GM19397 (cell line): ENCODE results near the gene TIMP2.
"Not testable (repeated sequence)": the region's sequence is repeated elsewhere in the genome, so short reads cannot be mapped to it uniquely, and the experiment has no call there.

Source experiments
- ATAC-seq: cut with Tn5 transposase; IDR thresholded peaks from one replicate; pipeline ENCODE4 v1.9.1; 2021; ENCODE audit warnings: mild to moderate bottlenecking, moderate library complexity; ENCODE audit not compliant: unreplicated experiment

Gene TIMP2

GRCh38 chr17:78933959-78934568 is 8.9 kb upstream of the TIMP2 start:
- ATAC-seq = no peak

DNA sequence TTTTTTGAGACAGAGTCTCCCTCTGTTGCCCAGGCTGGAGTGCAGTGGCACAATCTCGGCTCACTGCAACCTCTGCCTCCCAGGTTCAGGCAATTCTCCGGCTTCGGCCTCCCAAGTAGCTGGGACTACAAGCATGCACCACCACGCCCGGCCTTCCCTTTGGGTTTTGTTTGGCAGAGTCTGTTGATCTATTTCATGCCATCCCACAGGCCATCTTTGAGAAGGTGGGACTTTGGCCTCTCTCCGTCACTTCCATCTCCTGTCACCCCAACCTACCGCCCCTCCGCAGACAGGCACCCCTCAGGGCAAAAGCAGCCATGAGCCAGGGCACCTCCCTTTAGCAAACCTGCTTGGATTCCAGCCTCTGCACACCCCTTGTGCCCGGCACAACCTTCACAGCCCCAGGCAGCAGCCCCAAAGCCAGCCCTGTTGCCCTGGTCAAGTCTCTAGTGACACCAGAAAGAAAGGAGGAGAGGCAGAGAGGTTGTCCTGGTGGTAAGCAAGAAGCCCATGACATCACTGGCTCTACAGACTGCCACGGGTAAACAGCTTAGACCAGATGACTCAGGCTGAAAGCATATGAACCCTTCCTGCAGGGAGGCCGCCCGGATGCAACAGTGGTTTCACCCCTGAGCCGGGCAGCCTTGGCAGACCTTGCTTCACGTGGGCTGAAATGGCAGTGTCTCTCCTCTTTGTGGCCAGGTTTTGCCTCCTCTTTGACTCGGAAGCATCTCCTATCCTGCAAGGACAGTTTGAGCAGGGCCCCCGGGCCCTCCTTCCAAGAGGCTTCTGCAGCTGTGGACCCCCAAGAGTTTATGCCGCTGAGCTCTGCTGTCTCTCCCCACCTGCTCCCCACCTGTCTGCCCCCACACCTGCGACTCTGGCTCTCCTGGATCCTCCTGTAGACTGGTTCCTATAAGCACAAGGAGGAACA is 8.1 kb upstream of the TIMP2 start:
- ATAC-seq = no peak

DNA sequence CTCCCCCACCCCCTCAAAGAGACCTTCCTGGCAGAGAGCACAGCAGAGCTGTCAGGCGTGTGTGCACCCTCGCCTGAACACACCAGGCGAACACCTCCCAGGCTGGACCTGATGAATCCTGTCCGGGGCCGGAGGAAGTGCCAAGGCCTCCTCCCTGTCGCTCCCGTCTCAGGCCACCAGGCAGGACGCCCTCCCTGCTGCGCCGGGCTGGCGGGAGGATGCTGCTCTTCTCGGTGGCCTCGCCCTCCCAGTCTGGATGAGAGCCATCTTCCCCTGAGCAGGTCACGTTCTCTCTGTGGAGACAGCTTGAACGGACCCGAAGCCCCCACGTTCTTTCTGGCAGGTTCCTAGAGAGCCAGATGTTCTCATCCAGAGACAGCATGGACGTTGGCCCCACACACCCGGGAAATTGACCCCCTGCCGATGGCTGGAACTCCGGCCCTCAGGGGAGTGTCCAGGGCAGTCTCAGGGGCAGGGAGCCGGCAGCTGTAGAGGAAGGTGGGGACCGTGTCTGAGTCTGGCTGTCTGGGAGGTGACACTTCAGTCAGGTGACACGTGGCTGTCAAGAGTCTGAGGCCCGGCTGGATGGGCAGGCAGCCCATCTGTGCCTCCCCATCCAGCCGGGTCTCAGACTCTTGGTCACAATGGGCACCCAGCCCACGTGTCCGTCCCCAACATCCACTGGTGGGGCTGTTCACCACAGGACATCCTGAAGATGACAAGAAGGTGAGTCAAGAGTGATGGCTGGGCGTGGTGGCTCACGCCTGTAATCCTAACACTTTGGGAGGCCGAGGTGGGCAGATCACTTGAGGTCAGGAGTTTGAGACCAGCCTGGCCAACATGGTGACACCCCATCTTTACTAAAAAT is 5.0 kb upstream of the TIMP2 start:
- no peak for ATAC-seq

DNA sequence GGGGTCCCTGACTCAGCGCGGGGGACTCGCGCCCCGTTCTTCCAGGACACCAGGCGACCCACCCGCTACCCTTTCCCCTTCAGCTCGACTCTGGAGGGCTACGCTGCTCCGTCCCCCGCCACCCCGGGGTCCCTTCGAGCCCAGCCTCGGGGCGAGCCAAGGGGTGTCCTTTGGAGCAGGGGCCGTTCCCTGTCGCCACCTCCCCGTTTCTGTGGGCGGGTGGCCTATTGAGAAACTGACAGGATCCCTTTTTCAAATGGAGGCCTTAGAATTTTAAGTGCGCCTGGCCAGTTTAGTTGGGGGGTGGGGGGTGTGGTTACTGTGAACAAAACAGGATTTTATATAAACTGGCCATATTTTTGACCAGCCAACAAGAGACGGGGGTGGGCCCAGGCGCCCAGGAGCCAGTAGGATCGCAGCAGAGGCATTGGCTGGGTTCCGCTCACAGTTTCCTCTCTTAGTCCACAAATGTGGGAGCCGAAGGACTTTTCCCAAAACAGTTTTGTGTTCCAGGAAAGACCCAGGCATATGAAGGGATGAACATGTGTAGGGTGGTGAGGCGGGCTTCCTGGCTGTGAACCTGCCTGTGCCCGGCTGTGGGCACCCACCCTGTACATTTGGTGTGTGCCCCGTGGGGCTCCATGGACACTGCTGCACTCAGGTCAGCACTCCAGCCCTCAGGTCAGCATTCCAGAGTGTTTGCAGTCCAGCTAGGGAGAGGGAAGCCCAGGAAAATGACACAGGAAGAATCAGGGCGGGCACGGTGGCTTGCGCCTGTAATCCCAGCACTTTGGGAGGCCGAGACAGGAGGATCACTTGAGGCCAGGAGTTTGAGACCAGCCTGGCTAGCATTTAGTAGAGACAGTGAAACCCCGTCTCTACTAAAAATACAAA is 722 bp upstream of the TIMP2 start:
- no peak for ATAC-seq

DNA sequence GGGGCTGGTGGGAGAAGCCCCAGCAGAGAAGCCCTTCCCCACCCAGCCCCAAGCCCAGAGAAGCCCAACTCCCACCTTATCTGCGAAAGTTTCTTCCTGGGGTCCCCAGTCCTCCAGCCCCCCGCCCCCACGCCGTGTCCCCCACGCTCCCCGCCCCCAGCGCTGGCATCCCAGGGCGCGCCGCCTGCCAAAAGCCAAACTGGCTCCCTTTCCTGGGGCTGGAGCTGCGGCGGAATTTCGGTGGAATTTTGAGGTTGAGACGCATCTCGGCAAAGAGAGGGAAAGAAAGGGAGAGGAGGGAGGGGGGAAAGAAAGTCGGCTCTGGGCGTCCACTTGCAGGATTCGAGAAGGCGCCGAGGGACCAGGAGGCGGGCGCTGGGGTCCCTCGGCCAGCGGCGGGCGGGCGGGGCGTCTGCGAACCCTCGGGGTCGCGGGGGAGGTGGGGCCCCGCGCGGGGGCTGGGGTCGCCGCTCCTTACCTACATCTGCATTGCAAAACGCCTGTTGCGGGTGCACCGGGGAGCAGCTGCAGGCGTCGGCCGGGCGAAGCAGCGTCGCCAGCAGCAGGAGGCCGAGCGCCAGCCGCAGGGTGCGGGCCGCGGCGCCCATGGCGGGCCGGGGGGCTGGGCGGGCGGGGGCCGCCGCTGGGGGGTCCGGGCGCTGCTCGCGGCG is 571 bp downstream of the TIMP2 start:
- ATAC-seq = no peak

GRCh38 chr17:78923660-78924453 is 1.3 kb downstream of the TIMP2 start:
- ATAC-seq = no peak

DNA sequence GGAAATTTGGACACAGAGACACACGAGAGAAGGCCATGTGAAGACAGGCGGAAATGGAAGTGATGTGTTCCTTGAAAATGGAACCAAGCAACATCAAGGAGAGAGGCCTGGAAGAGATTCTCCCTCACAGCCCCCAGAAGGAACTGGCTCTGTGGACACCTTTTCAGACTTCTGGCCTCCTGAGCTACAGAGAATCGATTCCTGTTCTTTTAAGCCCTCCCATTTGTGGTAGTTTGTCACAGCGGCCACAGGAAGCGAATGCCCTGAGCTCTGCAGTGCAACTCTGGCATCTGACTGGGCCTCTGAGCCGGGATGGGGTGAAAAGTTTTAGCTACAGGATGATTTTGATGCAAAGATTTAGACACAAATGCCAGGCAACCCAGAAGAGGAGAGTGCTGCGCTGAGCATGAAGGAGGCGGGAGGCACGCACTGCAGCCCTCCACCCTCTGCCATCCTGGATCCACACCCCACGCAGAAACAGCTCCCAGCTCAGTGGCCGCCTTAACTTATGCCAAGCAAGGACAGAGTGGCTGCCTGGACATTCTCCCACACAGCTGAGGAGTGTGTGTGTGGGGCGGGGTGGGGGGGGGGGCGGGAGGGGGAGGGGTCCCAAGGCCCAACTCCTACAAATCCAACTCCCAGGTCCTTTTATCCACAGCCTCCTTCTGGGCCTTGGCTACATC is 2.2 kb downstream of the TIMP2 start:
- ATAC-seq = no peak

DNA sequence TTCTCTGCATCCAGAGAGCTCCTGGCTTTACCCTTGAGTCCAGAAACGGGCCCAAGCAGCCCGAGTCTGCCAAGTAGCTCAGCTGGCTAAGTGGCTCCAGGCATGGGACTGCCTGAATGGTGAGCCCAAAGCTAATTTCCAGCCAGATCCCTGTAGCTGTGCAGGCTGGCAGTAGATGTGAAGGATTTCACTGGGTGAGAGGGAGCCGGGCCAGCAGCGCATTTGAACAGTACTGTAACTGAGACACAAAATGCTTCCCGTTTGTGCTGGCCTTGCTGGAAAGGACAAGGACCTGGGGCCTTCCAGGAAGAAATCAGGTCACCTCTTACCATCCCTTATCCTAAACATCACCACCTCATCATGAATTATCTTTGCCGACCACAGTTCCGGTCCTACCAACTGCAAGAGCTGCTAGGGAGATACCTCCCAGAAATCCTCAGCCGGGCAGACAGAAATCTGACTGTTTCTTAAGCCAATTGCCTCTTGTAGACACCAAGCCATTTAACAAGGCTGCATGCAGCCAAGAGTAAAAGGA is 3.7 kb downstream of the TIMP2 start:
- ATAC-seq = no peak

- no peak for ATAC-seq
Observed at GRCh38 chr17:78920528-78920927, 4.7 kb downstream of the TIMP2 start.

- ATAC-seq = no peak
Observed at GRCh38 chr17:78919861-78920450, 5.2 kb downstream of the TIMP2 start.

- ATAC-seq = no peak
Observed at GRCh38 chr17:78918979-78919378, 6.2 kb downstream of the TIMP2 start.

GRCh38 chr17:78917451-78918275 is 7.5 kb downstream of the TIMP2 start:
- no peak for ATAC-seq

- no peak for ATAC-seq
Observed at GRCh38 chr17:78915872-78916632, 9.1 kb downstream of the TIMP2 start.

DNA sequence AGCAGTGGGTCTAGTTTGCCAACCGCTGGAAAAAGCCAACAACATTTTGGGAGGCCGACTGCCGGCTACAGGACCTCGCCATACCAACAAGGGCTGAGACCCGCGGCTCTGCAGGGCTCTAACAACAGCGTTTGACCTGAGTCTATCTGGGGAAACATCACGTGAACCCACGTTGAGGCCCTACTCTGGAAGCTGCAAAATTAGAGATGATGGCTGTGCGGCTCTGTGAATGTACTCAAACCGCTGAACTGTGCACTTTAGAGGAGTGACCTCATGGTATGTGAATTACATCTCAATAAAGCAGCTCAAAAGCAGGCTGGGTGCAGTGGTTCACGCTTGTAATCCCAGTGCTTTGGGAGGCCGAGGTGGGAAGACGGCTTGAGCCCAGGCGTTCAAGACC is 12.1 kb downstream of the TIMP2 start:
- ATAC-seq = no peak

DNA sequence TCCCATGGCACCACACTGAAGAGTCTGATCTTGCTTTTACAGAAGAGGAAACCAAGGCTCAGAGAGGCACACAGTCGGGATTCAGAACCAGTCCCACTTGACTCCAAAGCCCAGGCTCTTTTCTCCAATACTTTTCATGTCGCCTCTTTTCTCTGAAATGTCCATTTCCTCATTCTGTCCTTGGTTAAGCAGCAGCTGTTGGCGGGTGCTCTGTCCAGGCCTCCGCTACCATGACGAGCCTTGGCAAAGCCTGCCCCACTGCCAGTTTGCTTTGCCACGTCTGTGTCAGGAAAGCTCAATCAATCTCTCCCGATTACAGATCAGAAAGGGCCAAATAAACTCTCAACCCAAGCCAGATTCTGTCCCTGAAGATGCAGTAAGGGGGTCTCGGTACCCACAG is 13.1 kb downstream of the TIMP2 start:
- ATAC-seq = no peak

DNA sequence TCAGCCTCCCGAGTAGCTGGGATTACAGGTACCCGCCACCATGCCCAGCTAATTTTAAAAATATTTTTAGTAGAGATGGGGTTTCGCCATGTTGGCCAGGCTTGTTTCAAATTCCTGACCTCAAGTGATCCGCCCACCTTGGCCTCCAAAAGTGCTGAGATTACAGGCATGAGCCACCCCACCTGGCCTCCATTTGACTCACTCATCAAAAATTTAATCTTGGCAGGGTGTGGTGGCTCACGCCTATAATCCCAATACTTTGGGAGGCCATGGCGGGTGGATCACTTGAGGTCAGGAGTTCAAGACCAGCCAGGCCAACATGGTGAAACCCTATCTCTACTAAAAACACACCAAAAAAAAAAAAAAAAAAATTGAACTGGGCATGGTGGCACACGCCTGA is 13.6 kb downstream of the TIMP2 start:
- not testable (repeated sequence) for ATAC-seq
